CD4-positive, alpha-beta T cell (primary cell): ENCODE measurements around the gene TUBB6. TPM values are rescaled to one million over a fixed set of nuclear protein-coding genes. Genes with fewer than 3 reads are reported as not detected.
A peak's percentile ranks its signal among the peaks of the same experiment; 100 is the strongest.

Experiments used
- ATAC-seq: fragments of 200-7000 bp; cut with Tn5 transposase; one replicate; pipeline ENCODE4 v1.10.0; 2022; ENCODE audit warnings: mild to moderate bottlenecking; ENCODE audit not compliant: poor library complexity
- CTCF ChIA-PET: fragments of 350-600 bp; sonication (Branson Sonifier 250); formaldehyde crosslinking; loops from one replicate; lab custom pipeline; 2021; ENCODE audit warnings: antibody characterized with exemption, inconsistent platforms; lab: Charles Lee
- POLR2A ChIA-PET: fragments of 350-600 bp; sonication (Branson Sonifier 250); formaldehyde crosslinking; loops from one replicate; lab custom pipeline; 2021; ENCODE audit warnings: antibody characterized with exemption, inconsistent platforms; lab: Charles Lee
- DNase-seq, 14 experiments: peaks; one replicate each; pipeline ENCODE4 v3.0.0-alpha.2; 2013 to 2020; ENCODE audit warnings: mixed read lengths in 2 of 14
- H3K27ac ChIP-seq, 2 donors: one replicate each; pipeline versions ENCODE4 v1.5.1 to v1.7.0; 2013; ENCODE audit warnings: low read length in 2 of 2, low read depth in 1 of 2, mild to moderate bottlenecking in 1 of 2
- H3K27me3 ChIP-seq, 2 experiments: 1 replicate in 1 of 2; 2 replicates in 1 of 2; pipeline versions ENCODE4 v1.6.1 to v1.7.0; 2013; ENCODE audit warnings: low read length in 2 of 2, control low read depth in 1 of 2, mild to moderate bottlenecking in 1 of 2, moderate library complexity in 1 of 2; ENCODE audit not compliant: insufficient read depth in 2 of 2, control insufficient read depth in 1 of 2
- H3K36me3 ChIP-seq: one replicate; pipeline ENCODE4 v1.6.1; 2013; ENCODE audit warnings: low read length, control low read depth; ENCODE audit not compliant: insufficient read depth
- H3K4me1 ChIP-seq: one replicate; pipeline ENCODE4 v1.6.1; 2013; ENCODE audit warnings: low read length, control low read depth; ENCODE audit not compliant: insufficient read depth
- H3K4me3 ChIP-seq: one replicate; pipeline ENCODE4 v1.5.1; 2013; ENCODE audit warnings: mild to moderate bottlenecking, low read length, moderate library complexity
- H3K9me3 ChIP-seq, 2 experiments: 1 replicate in 1 of 2; 2 replicates in 1 of 2; pipeline versions ENCODE4 v1.6.1 to v1.7.0; 2013; ENCODE audit warnings: low read length in 2 of 2, mild to moderate bottlenecking in 2 of 2, control low read depth in 1 of 2, moderate library complexity in 1 of 2; ENCODE audit not compliant: control insufficient read depth in 1 of 2, insufficient read depth in 1 of 2
- H3K27ac Mint-ChIP-seq: one replicate; pipeline ENCODE4 v1.8.0; 2020; ENCODE audit warnings: mixed read lengths
- H3K27me3 Mint-ChIP-seq: one replicate; pipeline ENCODE4 v1.8.0; 2021; ENCODE audit warnings: mixed read lengths
- H3K36me3 Mint-ChIP-seq: one replicate; pipeline ENCODE4 v1.8.0; 2021; ENCODE audit warnings: low read depth, mixed read lengths
- H3K4me1 Mint-ChIP-seq: one replicate; pipeline ENCODE4 v1.8.0; 2021; ENCODE audit warnings: low read depth, mixed read lengths
- H3K4me3 Mint-ChIP-seq: one replicate; pipeline ENCODE4 v1.8.0; 2020; ENCODE audit warnings: mild to moderate bottlenecking, mixed read lengths
- H3K9me3 Mint-ChIP-seq: one replicate; pipeline ENCODE4 v1.8.0; 2020; ENCODE audit warnings: mixed read lengths
- intact Hi-C, 2 experiments: fragments of 100-400 bp; cut with DNase I in 1 of 2; cut with micrococcal nuclease in 1 of 2; formaldehyde crosslinking; loops; one replicate each; pipeline versions ENCODE4 v1.15.1 to v1.9.0; 2023 to 2025; cut with DNase I, micrococcal nuclease
- total RNA-seq, 174 experiments: library from RNA in 2 of 174; stranded (reverse) in 2 of 174; gene quantifications; one replicate each; pipeline ENCODE4 v1.2.3 and lab custom pipeline; 2021 to 2026
- TF ChIP-seq, protein P1 (sequence below): fragments of 200-600 bp; IDR thresholded peaks from one replicate; pipeline ENCODE4 v1.8.0; 2022; ENCODE audit warnings: antibody characterized with exemption, mild to moderate bottlenecking

TUBB6 gene
- total RNA-seq, 2 experiments from 2014 or later = 0.88 to 0.98 TPM

DNA sequence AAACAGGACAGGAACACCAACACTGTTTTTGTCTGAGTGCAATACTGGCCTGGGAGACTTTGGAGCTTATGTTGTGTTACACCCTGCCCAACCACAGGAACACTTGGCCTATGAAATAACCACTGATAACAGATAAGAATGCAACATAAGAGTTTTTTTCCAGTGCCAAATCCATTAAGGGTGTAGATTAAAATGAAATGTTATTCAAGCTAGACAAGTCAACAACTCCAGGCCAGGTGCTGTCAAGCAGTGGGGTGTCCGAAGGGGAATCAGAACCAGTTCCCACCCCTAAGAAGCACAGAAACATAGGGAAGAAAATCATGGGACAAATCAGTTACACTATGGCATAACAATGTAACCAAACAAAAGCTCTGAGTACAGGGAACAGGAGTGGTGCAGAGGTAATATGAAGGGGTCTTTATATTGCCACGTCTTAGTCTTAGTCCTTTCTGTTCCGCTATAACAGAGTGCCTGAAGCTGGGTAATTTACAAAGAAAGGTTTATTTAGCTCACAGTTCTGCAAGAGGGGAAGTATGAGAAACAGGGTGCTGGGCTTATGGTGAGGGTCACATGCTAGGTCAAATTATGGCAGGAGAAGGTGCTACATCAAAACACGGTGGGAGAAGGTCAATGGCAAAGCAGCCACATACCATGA lies 65.2 kb downstream of the TUBB6 start:
- H3K27me3 ChIP-seq = no peaks in the 10 kb centered on the region
- ChIA-PET CTCF (no interaction called here), POLR2A (no interaction called here)
- Mint-ChIP-seq H3K9me3 (no peaks in the 10 kb centered on the region), H3K4me3 (peak overlapping the region; percentile 52), H3K27me3 (no peaks in the 10 kb centered on the region), H3K27ac (peak overlapping the region; percentile 37), H3K36me3 (peaks cover 47% of the 10 kb centered on the region), H3K4me1 (peaks cover 57% of the 10 kb centered on the region)
- TF ChIP-seq, protein P1, sequence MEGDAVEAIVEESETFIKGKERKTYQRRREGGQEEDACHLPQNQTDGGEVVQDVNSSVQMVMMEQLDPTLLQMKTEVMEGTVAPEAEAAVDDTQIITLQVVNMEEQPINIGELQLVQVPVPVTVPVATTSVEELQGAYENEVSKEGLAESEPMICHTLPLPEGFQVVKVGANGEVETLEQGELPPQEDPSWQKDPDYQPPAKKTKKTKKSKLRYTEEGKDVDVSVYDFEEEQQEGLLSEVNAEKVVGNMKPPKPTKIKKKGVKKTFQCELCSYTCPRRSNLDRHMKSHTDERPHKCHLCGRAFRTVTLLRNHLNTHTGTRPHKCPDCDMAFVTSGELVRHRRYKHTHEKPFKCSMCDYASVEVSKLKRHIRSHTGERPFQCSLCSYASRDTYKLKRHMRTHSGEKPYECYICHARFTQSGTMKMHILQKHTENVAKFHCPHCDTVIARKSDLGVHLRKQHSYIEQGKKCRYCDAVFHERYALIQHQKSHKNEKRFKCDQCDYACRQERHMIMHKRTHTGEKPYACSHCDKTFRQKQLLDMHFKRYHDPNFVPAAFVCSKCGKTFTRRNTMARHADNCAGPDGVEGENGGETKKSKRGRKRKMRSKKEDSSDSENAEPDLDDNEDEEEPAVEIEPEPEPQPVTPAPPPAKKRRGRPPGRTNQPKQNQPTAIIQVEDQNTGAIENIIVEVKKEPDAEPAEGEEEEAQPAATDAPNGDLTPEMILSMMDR = no peak
- intact Hi-C loops = loop anchor here in 1 of 2 experiments (5.0 to 10.0 kb wide), 3 partner anchors 468 to 1354 kb away; partner anchors contain the start of genes FAM210A, MPPE1 and RNMT
- H3K27ac ChIP-seq = no peak overlapping the region
- no peaks in the 10 kb centered on the region for H3K9me3 ChIP-seq
- H3K36me3 ChIP-seq = peaks cover 11% of the 10 kb centered on the region
- ATAC-seq = no peak
- DNase-seq = no peak
- H3K4me3 ChIP-seq = no peak overlapping the region
- H3K4me1 ChIP-seq = peaks cover 42% of the 10 kb centered on the region

DNA sequence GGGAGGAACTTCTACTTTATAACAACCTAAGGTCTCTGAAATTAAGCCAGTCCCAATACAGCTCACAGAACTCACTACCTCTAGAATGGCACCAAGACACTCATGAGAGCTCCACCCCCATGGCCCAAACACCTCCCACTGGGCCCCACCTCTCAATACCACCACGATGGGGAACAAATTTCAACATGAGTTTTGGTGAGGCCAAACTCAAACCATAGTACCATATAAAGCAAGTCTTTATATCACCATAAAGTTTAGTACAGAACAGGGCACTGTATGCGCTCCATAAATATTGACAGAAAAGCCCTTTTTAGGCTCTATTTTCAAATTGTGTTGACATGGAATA lies 65.7 kb downstream of the TUBB6 start:
- Histone ChIP-seq H3K4me3 (no peak overlapping the region), H3K4me1 (peaks cover 42% of the 10 kb centered on the region), H3K27me3 (no peaks in the 10 kb centered on the region), H3K36me3 (peaks cover 7% of the 10 kb centered on the region), H3K9me3 (no peaks in the 10 kb centered on the region), H3K27ac (no peak overlapping the region)
- CTCF ChIA-PET = no interaction called here
- TF ChIP-seq, protein P1 = no peak
- no peaks in the 10 kb centered on the region for H3K27me3 Mint-ChIP-seq
- peaks cover 57% of the 10 kb centered on the region for H3K4me1 Mint-ChIP-seq
- no peaks in the 10 kb centered on the region for H3K9me3 Mint-ChIP-seq
- intact Hi-C loops = loop anchor here in 1 of 2 experiments (5.0 to 10.0 kb wide), 3 partner anchors 469 to 1354 kb away; partner anchors contain the start of genes FAM210A, MPPE1 and RNMT
- no peak overlapping the region for H3K27ac Mint-ChIP-seq
- peak overlapping the region; percentile 77 for H3K4me3 Mint-ChIP-seq
- peaks cover 44% of the 10 kb centered on the region for H3K36me3 Mint-ChIP-seq
- ATAC-seq (no peak), DNase-seq (no peak)
- POLR2A ChIA-PET = no interaction called here

DNA sequence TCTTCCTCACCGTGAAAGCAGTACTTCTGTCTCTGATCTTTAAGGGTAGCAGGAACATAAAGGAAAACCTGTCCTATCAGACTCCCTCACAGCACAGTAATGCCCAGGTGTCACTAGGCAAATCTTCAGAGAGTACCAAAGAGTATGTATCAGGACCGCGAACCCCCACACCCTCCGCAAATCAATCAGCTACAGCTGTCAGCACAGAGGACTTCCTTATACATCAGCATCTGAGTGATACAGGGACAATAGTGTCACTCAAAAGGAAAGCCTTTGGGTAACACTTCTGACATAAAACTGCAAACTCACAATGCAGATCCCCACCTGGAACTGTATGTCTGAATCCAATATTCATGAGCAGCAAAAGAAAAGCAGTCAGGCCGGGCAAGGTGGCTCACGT lies 66.4 kb downstream of the TUBB6 start:
- H3K9me3 Mint-ChIP-seq = no peaks in the 10 kb centered on the region
- POLR2A ChIA-PET = no interaction called here
- peaks cover 57% of the 10 kb centered on the region for H3K4me1 Mint-ChIP-seq
- CTCF ChIA-PET = no interaction called here
- Histone ChIP-seq H3K27me3 (no peaks in the 10 kb centered on the region), H3K27ac (no peak overlapping the region), H3K4me1 (peaks cover 42% of the 10 kb centered on the region), H3K9me3 (no peaks in the 10 kb centered on the region), H3K4me3 (no peak overlapping the region), H3K36me3 (peaks cover under 1% of the 10 kb centered on the region)
- H3K36me3 Mint-ChIP-seq = peaks cover 38% of the 10 kb centered on the region
- intact Hi-C loops = loop anchor here in 1 of 2 experiments (5.0 to 10.0 kb wide), 3 partner anchors 470 to 1353 kb away; partner anchors contain the start of genes FAM210A, MPPE1 and RNMT
- TF ChIP-seq, protein P1 = no peak
- DNase-seq (no peak), ATAC-seq (no peak)
- no peaks in the 10 kb centered on the region for H3K27me3 Mint-ChIP-seq
- H3K27ac Mint-ChIP-seq = peak overlapping the region; percentile 42
- peak overlapping the region; percentile 77 for H3K4me3 Mint-ChIP-seq

Other genes starting within 250 kb of the TUBB6 start
- gene ANKRD62, start 214.4 kb upstream of the TUBB6 start, total RNA-seq = not detected
- gene CIDEA, start 53.9 kb upstream of the TUBB6 start, total RNA-seq = not detected
- gene AFG3L2, start 69.0 kb downstream of the TUBB6 start, total RNA-seq = 10 to 100 TPM; 40.4 to 46.8 TPM
- under 1 TPM in 1 of 2 experiments, not detected in 1; 0.22 TPM for gene PRELID3A, start 99.7 kb downstream of the TUBB6 start, total RNA-seq